GM18861 (cell line): ENCODE results near the gene NDRG4.

ENCODE experiments used
- ATAC-seq: cut with Tn5 transposase; IDR thresholded peaks from one replicate; pipeline ENCODE4 v1.9.1; 2021; ENCODE audit not compliant: unreplicated experiment

The NDRG4 gene

DNA sequence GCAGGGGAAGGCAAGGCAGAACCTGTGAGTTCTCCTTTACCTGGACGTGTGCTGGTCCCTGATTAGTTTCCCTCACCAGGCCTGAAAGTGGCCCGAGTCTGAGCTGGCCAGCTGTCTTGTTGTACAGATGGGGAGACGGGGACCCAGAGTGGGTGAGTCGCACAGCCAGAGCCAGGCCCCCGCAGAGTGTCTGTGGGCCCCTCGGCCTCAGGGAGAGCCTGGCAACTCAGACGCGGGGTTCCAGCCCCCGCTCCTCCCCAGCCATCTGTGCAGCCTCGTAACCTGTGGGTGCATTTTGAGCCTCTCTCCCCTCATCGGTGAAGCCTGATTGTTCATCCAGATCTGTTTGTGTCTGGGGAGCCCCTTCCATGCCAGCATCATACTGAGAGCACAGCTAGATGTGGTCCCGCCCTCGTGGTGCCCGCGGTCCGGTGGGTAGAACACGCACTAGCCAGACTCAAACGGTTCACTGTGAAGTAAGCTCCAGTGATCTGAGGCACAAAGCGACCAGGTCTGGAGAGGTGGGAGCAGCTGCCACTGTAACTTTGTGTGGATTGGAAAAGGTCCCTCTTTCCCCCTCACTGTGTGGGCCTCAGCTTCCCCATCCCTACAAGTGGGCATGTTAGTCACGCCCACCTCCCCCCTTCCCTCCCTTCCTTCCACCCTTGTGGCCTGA is 6.0 kb upstream of the NDRG4 start:
- no peak for ATAC-seq

DNA sequence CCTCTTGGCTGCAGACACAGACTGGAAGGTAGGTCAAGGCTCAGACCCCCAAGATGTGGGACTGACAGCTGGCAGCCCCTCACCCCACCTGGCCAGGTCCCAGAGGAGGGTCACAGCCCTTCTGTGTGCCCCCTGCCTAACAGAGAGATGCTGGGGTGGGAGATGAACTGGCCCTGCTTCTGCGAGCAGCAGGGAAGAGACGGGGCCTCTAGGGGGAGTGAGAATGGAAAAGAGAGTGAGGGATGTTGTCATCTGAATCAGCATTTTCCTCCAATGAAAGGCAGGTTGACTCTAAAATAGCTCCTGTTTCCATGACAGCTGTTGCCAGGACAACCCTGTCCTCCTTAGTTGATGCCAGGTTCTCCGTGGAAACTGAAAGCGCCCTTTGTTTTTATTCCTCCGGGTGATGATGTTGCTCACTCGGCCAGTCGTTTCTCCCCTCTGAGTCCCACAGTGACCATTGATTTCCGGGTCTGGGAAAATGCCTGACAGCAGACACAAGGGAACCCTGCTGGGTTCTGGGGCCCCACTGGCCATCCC is 4.9 kb upstream of the NDRG4 start:
- peak; percentile 46 for ATAC-seq

DNA sequence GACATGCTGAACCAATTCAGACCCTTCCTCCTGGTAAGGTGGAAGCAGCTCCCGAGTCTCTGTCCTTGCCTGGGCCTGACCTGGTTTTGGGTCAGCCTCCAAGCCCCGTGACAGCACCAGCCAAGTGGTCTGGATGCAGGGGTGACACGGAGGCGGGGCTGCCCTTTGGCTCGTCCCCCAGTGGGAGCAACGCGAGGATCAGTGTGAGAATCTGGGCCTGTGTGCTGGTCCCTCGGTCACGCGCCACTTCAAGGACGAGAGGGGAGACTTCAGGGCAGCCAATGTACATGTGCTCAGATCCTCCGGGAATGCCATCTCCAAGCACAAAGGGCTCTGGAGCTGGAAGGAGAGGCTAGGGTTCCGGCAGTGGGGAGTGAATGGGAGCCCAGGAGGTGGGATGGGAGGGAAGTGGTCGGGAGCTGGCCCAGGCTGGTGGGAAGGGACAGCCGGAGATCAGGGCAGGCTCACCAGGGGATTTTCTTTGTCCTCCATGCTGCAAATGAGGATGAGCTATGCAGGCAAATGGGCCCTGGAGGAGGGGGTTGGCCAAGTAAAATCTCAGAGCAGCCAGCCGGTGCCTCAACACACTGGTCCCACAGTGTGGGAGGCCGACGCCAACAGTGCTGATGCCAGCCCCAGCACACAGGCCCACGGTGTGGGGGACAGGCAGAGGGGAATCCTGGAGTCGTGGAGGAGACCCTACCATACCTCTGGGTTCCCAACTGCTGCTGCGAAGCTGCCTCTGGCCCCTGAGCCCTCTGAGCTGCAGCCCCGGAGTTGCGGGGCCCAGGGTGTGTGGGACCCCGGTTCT is 4.2 kb upstream of the NDRG4 start:
- ATAC-seq, result no peak

DNA sequence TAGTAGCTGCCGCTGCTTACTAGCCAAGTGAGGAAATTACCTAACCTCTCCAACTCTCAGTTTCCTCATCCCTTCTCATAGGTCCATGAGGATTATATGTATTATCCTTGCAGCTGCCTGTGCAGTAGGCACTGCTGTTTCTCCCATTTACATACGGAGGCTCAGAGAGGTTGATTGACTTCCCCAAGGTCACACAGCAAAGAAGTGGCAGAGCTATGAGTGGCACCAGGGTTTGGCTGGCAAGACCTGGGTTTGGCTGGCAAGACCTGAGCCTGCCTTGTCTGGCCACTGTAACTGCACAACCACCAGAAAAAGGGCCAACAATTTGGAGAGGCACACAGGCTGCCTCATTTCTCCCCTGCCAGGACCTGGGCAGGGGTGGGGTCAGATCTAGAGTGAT is 2.5 kb upstream of the NDRG4 start:
- ATAC-seq, result no peak

DNA sequence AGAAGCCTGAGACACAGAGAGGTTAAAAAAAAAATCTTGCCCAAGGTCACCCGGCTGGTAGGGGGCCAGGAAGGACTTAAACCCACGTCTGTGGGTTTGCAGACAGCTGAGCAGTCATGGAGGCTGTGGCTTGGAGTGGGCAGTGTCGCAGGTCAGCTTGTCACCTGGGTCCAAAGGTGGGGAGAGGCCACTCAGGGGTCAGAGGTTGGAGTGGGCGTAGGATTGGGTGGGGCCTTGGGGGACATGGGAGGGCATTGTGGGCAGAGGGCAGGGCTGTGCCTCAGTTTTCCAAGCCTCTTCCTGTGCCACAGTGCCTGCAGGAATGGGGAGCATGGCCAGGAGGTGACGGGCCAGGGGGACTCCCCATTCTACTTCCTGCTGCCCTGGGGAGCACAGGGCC is 2.0 kb upstream of the NDRG4 start:
- no peak for ATAC-seq

DNA sequence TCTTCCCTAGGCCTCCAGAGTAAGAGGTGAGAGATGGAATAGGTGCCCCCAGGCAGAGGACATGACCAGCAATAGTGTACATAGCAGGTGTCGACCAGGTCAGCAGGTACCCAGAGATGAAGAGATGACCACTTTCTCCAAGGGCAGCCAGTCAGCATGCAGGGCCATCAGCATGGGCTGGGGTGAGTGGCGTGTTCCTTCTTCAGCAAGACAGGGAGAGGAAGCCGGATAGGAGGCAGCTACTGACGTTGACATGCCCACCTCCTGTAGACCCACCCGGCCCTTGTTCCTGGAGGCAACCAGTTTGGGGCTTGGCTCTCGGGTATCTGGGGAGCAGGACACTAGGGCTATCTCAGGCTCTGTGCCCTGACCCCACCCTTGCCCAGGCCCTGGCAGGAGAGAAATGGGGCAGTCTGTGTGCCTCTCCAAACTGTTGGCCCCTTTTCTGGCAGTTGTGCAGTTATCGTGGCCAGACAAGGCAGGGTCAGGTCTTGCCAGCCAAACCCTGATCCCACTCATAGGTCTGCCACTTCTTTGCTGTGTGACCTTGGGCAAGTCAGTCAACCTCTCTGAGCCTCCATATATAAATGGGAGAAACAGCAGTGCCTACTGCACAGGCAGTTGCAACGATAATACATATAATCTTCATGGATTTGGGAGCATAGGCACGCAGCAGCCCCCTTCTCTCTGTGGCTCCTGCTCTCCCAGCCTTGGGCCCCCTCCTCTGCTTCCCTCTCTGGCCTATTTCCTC is 1.4 kb upstream of the NDRG4 start:
- ATAC-seq, result no peak

DNA sequence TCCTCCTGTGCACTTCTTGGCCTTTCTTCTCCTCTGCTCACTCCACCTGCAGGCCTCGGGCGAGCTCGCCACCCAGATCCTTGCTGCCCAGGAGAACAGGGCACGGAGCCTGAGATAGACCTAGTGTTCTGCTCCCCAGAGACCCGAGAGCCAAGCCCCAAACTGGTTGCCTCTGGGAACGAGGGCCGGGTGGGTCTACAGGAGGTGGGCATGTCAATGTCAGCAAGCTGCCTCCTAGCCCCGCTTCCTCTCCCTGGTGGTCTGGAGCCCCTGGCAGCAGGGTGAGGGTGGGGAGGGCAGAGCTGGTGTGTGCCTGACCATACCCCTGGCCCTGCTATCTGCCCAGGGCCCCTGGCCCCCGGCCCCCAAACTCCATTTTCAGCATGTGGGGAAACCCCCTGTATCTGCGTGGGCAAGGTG is 841 bp upstream of the NDRG4 start:
- no peak for ATAC-seq

DNA sequence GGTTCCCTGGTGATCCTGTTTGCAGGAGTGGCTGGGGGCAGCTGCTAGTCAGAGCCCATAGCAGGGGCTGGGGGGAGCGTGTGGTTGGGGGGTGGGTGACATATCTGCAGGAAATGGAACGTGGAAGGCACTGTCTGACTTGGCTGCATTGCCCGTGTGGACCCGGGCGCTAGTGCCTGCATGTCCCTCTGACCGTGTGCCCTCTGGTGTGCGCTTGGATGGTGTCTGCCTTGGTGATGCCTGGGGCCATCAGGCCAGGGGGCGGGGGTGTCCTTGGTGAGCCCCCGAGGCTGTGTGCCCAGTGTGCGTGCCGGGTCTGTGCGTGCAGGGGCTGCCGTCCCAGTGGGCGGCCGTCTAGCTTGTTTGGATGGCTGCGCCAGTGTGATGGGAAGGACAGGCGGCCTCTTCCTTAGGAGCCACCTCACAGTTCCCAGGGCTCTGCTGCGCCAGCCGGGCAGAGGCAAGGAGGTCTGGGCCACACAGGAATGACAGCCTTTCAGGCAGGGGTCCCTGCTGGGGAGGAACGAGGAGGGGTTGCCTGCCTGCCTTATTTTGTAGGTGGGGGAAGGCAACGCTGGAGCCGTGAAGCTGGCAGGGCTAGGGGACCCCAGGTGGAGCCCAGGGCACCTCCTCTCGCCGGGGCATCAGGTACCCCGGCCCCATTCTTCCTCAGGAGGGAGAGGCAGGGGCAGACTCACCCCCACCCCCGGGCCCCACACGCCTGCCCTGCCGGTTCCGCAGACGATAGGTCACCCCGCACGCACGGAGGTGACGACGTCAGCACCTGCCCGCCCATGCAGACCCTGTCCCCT is 693 bp downstream of the NDRG4 start:
- no peak for ATAC-seq

DNA sequence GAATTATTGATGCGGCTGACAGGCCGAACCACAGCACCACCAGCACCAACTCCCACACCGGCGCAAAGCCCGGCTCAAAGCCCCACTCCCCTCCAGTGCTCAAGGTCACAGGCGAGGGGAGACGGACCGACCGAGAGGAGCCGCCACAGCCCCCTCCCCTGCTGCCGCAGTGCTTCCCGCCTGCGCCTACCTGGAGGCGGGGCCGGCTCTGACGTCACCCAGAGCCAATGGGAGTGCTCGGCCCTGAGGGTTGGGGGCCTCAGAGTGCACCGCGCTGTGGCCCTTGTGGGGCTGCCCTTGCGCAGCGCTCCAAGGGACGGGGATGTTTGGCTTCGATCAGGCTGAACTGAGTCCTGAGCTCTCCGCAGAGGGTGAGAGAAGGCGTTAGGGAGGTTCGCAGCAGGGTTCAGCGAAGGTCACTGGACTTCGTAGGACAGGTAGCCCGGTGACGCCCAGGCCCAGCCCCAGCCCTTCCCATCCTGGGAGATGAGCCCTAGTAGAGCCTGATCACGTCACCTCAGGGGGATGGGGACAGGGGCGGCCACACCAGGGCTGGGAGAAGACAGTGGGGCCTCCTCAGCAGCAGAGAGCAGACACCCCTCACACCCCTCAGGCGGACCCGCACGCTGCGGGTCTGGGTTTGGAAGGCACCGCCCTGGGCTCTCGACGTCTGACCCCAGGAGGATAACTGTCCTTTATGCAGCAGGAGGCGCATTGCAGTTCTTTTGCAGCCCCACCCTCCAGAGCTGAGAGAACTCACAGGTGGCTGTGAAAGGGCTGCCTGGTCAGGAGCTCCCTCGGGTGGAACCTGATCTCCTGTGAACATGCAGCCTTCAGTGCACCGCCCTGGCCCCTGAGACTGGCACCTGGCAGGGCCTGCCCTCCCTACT is 1.5 kb downstream of the NDRG4 start:
- no peak for ATAC-seq

DNA sequence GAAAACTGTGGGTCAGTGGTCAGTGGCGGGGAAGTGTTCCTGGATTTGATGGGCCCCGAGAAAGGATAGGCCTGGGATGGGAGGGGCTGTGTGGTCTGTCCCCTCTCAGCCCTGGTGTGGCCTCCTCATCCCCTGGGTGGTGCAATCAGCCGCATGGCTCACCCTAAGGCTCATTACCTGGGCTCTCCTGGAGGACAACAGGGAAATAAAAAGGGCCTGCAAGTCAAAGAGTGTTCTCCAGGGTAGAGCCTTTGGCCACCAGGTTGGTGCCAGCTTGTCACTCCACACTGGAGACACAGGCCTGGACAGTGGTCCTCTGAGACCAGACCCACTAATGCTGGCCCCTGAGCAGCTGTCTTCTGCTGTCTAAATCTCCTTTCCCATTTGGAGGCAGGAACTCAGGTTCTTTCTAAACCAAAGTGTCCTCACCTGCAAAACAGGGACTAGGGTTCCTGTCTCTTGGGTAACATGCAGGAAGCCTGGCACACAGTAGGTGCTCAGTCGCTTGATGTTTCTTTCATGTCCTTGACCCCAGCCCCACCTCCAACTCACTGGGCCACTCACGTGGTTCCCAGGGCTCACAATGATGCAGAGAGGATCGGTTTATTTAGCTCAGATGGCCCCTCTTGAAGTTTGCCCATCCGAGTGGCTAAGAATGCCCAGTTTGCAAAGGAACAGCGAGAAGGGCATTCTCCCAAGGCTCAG is 2.4 kb downstream of the NDRG4 start:
- ATAC-seq, result no peak

DNA sequence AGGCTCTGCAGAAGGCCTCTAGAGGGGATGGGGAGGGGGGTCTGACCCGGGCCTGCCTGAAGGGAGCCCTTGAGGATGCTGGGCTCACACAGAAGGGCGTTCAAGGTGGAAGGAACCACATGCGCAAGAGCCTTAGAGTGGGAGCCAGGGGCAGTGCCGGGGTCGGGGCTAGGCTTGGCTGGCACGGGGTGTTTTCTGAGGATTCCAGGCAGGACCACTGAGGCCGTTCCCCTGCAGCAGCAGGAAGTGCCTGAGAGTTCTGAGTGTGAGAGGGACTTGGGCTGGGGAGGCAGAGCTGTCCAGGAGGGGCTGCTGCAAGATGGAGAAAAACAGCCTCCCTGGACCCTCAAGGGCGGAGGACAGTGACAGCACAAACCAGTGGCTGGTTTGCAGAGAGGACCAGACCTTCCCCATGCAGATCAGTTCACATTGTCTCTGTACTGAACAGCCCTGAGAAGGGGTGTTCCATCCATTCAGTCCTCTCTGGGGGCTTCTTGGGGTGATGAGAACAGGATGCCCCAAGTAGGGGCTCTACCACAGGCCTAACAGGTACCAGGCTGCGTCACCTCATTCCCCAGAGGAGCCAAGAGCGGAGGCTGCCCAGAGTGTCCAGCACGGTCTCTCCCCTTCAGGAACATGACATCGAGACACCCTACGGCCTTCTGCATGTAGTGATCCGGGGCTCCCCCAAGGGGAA is 3.4 kb downstream of the NDRG4 start:
- no peak for ATAC-seq

DNA sequence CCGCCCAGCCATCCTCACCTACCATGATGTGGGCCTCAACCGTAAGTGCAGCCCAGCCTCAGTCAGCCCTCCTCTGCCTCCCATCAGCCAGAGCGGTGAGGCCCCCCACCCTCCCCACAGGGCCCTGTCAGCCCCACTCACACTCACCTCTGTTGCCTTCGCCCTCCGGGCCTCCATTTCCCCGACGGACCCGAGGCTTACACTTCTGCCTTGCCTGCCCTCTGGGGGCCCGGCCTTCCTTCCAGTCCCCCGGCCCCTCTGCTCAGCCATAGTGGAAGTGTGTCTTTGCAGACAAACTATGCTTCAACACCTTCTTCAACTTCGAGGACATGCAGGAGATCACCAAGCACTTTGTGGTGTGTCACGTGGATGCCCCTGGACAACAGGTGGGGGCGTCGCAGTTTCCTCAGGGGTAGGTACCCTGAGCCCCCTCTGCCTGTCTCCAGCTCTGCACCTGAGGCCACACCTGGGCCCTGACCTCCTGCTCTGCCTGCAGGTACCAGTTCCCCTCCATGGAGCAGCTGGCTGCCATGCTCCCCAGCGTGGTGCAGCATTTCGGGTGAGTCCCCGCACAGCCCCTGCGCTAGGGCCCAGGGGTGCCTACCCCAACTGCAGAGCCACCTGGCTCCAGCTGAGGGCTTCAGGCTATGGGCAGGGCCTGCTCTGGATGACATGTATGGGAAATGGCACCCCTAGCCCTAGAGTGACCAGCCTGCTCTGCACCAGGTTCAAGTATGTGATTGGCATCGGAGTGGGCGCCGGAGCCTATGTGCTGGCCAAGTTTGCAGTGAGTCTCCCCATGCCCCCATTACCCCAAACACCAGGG is 4.1 kb downstream of the NDRG4 start:
- ATAC-seq, result no peak

DNA sequence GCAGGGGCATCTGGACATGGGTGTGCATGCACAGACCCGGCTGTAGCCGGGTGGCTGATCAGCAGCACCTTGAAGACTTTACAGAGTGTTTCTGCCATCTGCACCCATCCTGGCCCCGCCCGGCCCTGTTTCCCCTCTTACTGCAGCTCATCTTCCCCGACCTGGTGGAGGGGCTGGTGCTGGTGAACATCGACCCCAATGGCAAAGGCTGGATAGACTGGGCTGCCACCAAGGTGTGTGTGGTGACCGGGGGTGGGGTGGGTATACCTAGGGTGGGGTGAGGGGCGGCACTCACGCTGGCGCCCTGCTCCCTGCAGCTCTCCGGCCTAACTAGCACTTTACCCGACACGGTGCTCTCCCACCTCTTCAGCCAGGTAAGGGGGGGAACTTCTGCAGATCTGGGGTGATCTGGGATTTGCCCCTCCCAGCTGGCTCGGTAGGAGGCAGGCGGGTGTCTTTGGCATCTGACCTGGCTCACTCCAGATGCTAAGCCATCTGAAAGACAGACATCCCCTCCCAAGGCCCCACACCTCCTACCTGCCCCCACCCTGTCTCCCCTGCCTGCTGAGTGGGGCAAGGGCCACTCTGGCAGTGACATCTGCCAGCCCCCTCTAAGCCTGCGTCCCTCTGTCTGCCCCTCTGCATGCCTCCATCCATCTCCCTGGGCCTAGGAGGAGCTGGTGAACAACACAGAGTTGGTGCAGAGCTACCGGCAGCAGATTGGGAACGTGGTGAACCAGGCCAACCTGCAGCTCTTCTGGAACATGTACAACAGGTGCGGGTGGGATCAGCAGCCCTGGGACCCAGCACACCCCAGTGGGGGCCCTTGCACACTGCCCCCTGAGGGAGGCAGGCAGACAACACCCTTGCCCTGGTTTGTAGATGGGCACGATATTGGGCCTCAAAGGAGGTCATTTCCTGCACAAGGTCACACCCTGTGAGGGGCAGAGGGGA is 6.6 kb downstream of the NDRG4 start:
- ATAC-seq, result no peak

DNA sequence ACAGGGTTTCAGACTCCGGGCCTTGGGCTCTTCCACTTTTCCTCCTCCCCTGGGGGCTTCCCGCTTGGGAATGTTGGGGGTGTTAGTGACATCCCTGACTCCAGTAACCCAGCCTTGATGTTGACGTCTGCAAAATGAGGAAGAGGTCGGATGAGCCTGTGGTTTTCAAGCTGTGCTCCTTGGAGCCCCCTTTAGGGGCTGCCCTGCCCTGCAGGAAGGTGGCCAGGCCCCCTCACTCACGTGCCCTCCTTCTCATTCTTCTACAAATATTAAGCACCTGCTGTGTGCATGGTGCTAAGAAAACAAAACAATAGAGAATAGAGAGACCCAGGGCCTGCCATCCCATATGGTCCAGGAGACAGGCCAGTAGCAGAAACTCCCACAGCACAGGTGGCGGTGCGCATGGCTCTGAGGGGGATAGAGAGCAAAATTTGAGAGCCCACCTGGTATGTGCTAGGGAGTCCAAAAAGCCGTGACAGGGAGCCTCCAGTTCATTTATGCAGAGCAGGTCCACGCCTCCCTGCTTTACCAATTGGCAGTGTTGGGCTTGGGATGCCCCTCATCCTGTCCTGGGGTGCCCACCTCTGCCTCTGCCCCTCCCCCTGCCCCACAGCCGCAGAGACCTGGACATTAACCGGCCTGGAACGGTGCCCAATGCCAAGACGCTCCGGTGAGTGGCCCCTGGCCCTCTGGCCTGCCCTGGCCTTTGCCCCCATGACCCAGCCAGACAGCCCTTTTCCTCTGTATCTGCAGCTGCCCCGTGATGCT is 7.4 kb downstream of the NDRG4 start:
- no peak for ATAC-seq

DNA sequence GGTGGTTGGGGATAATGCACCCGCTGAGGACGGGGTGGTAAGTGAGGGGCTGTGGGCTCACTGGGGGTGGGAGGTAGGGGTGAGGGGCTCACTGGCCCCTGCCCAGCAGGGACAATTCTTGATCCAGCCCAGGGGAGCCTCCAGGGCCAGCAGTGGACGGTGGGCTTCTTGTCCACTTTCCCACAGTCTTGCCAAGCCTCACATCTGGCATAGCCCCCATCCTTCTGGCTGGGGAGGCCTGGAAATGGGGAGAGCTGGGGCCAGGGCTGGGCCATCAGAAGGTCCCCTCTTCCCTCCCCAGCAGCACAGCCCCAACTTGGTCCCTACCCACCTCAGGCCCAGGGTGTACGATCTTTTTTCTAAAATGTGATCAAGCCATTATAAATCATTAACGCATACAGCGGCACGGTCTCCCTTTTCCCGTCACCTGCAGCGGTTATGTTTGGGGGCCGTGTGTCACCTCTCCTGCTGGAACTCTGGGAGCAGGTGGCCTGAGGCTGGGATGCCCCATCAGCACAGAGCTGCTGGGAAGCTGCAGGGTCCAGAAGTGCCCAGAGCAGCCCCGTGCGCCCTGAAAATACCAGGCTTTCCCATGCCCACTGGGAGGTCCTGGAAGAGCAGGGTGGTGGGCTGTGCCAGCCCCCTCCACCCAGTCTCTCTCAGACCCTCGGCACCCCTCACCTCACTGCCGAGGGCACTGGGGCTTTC is 8.2 kb downstream of the NDRG4 start:
- ATAC-seq, result no peak
